ENCODE results near the gene CBX1.
A peak's percentile ranks its signal among the peaks of the same experiment; 100 is the strongest.
"Not testable (repeated sequence)": the region's sequence is repeated elsewhere in the genome, so short reads cannot be mapped to it uniquely, and the experiment has no call there.

The CBX1 gene

GRCh38 chr17:48093341-48094045 lies 7.8 kb downstream of the CBX1 start:
- no peaks in the 10 kb centered on the region for H3K27me3 ChIP-seq
- no peak overlapping the region for H3K4me3 ChIP-seq (ENCODE audit: low read depth, low read length)
- peaks cover 20% of the 10 kb centered on the region for H3K36me3 ChIP-seq
- no peaks in the 10 kb centered on the region for H3K4me1 ChIP-seq
- no peaks in the 10 kb centered on the region for H3K9me3 ChIP-seq
- no peak for TF ChIP-seq CTCF (IDR thresholded peaks at IDR 0.05; ENCODE audit: low read depth, low read length)
- no peak for DNase-seq

GRCh38 chr17:48084932-48085331 lies 16.3 kb downstream of the CBX1 start:
- no peak for TF ChIP-seq CTCF (IDR thresholded peaks at IDR 0.05; ENCODE audit: low read depth, low read length)
- Histone ChIP-seq H3K4me1 (peaks cover 8% of the 10 kb centered on the region; the same call in 1 of the 2 replicates), H3K4me3 (ENCODE audit: low read depth, low read length) (no peak overlapping the region), H3K27me3 (no peaks in the 10 kb centered on the region), H3K9me3 (no peaks in the 10 kb centered on the region), H3K36me3 (no peaks in the 10 kb centered on the region; the same call in 1 of the 2 replicates)
- DNase-seq = no peak

GRCh38 chr17:48081858-48082257 lies 19.4 kb downstream of the CBX1 start:
- no peak overlapping the region for H3K4me3 ChIP-seq (ENCODE audit: low read depth, low read length)
- DNase-seq = no peak
- no peaks in the 10 kb centered on the region for H3K9me3 ChIP-seq
- no peaks in the 10 kb centered on the region; the same call in 1 of the 2 replicates for H3K36me3 ChIP-seq
- no peaks in the 10 kb centered on the region for H3K27me3 ChIP-seq
- peaks cover 8% of the 10 kb centered on the region; the same call in 1 of the 2 replicates for H3K4me1 ChIP-seq
- TF ChIP-seq CTCF (IDR thresholded peaks at IDR 0.05; ENCODE audit: low read depth, low read length) = no peak

GRCh38 chr17:48077152-48077551 lies 24.1 kb downstream of the CBX1 start:
- peaks cover 31% of the 10 kb centered on the region for H3K36me3 ChIP-seq
- not testable (repeated sequence) for H3K27me3 ChIP-seq; H3K4me3 ChIP-seq (ENCODE audit: low read depth, low read length); H3K4me1 ChIP-seq; DNase-seq; H3K9me3 ChIP-seq

- H3K4me1 ChIP-seq = no peaks in the 10 kb centered on the region
- no peaks in the 10 kb centered on the region for H3K27me3 ChIP-seq
- no peaks in the 10 kb centered on the region for H3K9me3 ChIP-seq
- peak; percentile 82 for DNase-seq
- peak; percentile 91 for TF ChIP-seq CTCF (IDR thresholded peaks at IDR 0.05; ENCODE audit: low read depth, low read length)
- no peak overlapping the region for H3K4me3 ChIP-seq (ENCODE audit: low read depth, low read length)
- H3K36me3 ChIP-seq = peaks cover 50% of the 10 kb centered on the region
Observed at GRCh38 chr17:48074322-48075081, 26.8 kb downstream of the CBX1 start.

GRCh38 chr17:48073566-48074094 lies 27.6 kb downstream of the CBX1 start:
- peaks cover 53% of the 10 kb centered on the region for H3K36me3 ChIP-seq
- H3K9me3 ChIP-seq; H3K27me3 ChIP-seq; H3K4me3 ChIP-seq (ENCODE audit: low read depth, low read length); DNase-seq; H3K4me1 ChIP-seq: not testable (repeated sequence)

- not testable (repeated sequence) for H3K4me3 ChIP-seq (ENCODE audit: low read depth, low read length); H3K4me1 ChIP-seq; H3K9me3 ChIP-seq; DNase-seq; H3K27me3 ChIP-seq
- H3K36me3 ChIP-seq = peaks cover 60% of the 10 kb centered on the region
Observed at GRCh38 chr17:48072811-48073210, 28.5 kb downstream of the CBX1 start.

Data from BE2C (cell line).